NCI-H1092 (cell line): ENCODE measurements around the gene PTPN3.
"Not testable (repeated sequence)": the region's sequence is repeated elsewhere in the genome, so short reads cannot be mapped to it uniquely, and the experiment has no call there.

Experiments
- DNase-seq: peaks from one replicate; lab custom pipeline; 2025; lab: John Stamatoyannopoulos, UW

Gene PTPN3

DNA sequence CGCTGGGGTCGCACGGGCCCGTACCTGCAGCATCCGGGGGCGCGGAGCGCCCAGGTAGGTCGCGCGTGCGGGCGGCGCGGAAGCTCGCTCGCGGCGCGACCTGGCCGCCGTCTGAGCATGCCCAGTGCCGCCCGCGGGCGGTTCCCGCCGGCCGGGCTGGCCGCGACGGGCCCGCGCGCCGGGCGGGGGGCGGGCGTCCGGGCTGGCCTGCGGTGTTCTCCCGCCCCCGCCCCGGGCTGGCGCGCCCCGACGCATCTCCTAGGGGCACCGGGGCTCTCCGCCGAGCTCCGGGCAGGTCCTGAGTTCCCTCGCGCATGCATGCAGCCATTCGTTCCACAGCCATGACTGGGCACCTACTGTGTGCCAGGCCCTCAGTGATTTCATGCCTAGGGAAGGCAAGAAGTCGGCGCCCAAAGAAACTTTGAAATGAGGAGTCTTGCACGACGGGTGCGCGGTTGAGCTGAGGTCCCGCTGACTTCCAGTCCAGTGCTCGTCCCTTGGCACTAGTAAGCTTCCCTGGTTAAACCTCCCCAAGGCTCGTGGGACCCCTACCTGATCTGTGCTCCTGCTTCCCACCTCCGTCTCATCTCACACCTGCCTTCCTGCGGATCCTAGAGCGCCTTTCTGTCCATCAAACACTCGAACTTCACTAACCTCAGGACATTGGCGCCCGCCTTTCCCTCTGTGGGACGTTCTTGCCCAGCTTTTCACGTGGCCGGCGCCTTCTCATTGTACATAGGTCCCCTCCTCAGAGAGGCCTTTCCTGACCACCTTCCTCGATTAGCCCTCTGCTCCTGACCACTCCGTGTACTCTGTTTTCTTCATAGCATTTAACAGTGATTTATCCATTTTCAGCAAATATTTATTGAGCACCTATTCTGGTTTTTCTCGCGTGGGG is at the start of gene PTPN3:
PTPN3 (minus strand) TSS at position 113 of the 898 bp plus-strand sequence. CDS start 34,873 bp downstream, outside the sequence.
- no peak for DNase-seq

- DNase-seq = not testable (repeated sequence)
These were observed 46.8 kb upstream of the PTPN3 start for GRCh38 chr9:109544954-109545353.

DNA sequence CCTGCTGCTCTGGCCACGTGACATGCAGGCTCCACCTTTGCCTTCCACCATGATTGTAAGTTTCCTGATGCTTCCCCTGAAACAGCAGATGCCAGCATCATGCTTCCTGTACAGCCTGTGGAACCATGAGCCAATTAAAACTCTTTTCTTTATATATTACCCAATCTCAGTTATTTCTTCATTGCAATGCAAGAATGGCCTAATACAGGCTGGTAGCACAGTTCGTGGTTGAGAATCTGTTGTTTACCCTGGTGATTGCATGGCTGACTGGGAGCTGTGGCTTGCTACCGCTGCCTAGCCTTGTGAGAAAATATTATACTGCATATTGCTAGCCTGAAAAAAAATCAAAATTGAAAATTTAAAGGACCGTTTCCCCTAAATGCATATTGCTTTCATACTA is 44.8 kb upstream of the PTPN3 start:
- no peak for DNase-seq

DNA sequence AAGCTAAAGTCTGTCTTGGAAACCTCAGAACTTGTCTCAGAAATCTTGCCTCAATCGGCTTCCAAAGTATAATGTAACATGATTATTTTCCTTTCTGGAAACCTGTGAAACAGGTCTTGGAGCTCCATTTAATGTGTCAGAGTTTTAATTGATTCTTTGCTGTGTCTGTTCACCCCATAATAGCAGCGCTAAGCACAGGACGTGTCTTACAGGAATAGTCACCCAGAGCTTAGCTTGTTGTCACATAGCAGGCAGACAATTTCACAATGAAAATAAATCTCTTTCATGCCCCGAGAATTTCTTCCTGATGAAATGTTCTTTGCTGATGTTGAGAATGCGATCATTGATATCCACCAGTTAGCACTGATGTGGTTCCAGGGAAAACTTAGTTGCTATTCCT is 40.2 kb upstream of the PTPN3 start:
- DNase-seq = no peak

GRCh38 chr9:109537288-109537687 is 39.2 kb upstream of the PTPN3 start:
- no peak for DNase-seq

GRCh38 chr9:109536859-109537258 is 38.8 kb upstream of the PTPN3 start:
- DNase-seq = no peak

GRCh38 chr9:109535365-109535764 is 37.3 kb upstream of the PTPN3 start:
- DNase-seq = no peak

GRCh38 chr9:109534151-109534550 is 36.0 kb upstream of the PTPN3 start:
- DNase-seq = no peak

DNA sequence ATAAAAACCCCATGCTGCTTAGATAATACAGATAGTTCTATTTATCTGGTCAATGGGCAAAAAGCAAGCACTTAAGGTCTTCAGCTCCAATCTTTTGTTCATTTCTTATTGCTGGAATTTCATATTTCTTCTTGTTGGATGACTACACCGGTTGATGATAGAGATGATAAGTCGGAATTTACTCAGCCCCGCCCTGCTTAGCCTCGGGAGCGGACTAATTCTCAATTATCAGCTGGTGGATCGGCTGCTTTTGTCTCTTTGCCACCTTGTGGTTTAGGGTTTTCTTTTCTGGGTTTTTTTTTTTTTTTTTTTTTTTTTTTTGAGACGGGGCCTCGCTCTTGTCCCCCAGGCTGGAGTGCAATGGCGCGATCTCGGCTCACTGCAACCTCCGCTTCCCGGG is 34.5 kb upstream of the PTPN3 start:
- not testable (repeated sequence) for DNase-seq

DNA sequence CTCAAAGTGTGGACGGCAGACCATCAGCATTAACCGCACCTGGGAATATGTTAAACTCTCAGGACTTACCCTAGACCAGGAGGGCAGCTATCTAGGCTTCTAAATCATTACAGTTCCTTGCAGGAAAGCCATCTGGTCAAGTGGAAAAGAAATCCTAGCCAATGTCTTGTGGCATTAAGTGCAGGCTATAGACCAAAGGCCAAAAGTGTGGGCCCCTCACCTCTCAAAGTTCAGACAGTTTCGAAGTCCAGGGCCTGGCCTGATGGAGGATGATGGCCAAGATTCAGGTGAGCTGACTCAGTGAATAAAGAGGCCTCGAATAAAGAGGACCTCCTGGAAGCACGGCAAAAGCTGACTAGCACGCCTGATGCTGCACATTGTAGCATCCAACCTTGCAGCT is 24.0 kb upstream of the PTPN3 start:
- no peak for DNase-seq

GRCh38 chr9:109520475-109521132 is 22.5 kb upstream of the PTPN3 start:
- DNase-seq = peak; percentile 78

DNA sequence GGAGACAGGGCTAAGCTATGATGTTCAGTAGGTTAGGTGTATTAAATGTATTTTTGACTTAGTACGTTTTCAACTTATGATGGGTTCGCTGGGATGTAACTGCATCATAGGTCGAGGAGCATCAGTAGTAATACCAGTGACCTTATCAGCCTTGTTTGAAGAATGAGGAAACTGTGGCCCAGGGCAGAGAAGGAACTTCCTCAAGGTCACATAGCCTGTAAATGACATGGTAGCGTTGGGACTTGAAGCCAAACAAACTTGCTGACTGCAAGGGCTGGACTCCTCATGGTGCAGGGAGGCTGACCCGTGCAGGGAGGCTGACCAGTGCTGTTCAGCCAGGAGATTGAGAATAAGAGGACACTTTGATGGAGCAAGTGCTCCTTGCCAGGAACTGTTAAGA is 21.3 kb upstream of the PTPN3 start:
- DNase-seq = no peak

DNA sequence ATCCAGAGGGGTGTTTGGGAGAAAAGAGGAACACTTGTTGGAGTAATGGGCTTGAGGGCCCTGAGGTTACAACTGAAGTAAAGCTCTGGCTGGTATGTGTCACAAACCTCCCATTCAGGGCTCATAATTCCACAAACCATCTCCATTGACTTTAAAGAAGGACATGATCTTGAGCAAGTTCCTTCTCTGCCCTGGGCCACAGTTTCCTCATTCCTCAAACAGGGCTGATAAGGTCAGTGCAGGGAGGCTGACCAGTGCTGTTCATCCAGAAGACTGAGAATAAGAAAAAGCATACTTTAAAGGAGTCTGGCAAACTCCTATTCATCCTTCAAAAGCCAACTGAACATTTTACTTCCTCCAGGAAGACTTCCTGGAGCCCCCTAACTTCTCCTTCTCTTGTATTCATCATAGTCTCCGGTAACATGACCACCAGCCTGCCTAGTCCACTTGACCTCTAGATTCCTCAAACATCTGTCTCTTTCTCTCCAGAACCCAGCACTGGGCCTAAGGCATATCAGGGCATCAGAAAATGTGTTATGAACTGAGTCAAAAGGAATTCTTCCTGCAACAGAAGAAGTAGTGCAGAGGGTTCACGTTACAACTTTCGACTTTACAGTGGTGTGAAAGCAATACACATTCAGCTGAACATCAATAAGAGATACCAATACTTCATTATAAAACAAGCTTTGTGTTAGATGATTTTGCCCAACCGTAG is 20.7 kb upstream of the PTPN3 start:
- no peak for DNase-seq

DNA sequence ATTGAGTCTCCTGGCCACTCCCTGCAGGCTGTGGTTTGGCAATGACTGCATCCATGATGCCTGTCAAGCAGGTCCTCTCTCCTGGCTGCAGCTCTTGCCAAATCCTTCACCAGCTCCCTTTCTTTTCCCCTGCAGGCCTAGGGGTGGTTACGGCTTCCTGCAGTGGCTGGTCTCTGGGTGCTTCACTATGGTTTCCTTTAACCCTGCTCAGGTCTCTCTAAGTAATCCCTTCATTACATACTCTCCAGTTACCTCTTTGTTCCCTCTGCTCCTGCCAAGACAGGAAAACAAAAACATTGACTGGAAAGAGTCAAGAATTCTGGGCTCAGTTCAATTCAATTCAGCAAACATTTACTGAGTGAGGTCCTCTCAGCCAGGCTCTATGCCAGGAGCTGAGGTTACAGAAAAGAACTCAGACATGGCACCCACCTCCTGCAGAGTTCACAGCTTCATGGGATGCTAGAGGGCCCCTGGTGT is 19.8 kb upstream of the PTPN3 start:
- DNase-seq = peak; percentile 22

DNA sequence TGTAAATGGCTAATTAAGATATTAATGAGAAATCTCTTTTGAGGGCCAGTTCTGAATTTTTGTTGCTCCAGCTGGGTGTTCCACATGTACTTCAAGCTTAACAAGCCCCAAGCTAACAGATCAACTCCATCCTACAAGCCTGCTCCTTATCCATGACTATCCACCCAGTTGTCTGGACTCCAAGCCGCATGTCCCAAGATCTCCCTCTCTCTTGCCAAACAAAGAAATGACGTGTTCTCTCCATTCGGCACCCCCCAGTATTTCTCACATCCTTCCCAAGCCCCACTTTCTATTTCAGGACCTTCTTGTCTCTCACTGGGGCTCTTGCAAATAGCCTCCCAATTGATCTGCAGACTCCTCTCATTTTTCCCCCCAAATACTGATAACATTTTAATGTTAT is 15.8 kb upstream of the PTPN3 start:
- no peak for DNase-seq

DNA sequence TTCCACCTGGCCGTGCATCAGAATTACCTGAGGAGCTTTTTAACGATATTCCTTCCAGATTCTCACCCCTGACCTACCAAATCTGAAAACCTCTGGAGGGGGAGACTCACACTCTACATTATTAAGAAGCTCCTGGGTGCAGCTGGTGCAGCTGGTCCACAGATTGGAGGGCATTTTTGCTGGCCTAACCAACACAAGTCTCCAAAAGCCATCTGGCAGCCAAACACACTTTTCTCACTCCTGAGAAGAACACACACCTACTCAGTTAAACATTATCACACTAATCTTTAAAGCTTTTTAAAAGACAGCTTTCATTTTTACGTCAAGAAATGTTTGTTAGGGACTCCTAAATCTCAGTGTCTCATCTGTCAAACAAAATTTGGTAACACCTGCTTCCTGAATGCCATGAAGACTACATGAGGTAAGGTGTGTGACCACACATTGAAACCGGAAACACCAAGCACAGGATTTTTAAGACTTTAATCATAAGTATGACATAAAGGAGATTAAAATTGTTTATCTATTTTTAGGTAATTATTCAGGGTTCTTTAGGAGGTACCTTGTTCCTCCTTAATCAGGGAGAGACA is 14.2 kb upstream of the PTPN3 start:
- DNase-seq = no peak

- no peak for DNase-seq
These were observed 12.4 kb upstream of the PTPN3 start for GRCh38 chr9:109510506-109510905.

DNA sequence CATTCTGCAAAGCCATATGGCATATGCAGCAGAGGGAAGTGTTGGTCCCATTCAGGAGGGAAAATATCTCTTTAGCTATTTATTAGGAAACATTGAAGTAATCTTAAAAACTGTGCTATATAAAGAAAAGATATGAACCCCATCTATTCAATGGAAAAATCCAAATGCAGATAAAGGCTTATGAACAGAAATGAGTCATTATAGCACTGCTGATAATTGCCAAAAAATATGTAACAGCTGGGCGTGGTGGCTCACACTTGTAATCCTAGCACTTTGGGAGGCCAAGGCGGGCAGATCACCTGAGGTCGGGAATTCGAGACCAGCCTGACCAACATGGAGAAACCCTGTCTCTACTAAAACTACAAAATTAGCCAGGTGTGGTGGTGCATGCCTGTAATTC is 11.9 kb upstream of the PTPN3 start:
- DNase-seq = not testable (repeated sequence)

- DNase-seq = no peak
These were observed 11.5 kb upstream of the PTPN3 start for GRCh38 chr9:109509611-109510010.

DNA sequence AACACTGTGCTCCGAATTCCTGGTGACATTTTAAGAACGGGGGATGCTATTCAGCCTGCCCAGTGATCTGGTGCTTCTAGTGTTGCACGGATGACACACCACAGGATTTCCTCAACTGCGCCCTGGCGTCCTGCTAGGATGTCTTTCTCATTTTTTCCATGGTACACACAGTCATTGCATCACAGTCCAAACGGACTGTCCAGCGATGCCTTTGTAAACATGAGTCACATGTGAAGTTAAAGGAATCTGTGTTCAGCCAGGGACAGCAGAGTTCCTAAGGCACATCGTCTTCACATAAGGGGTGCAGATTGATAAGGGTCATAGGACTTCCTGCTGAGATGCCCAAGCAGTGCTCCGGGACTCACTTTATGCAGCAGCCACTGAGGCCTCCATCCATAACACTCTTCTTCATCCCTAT is 9.3 kb upstream of the PTPN3 start:
- no peak for DNase-seq

- no peak for DNase-seq
These were observed 8.1 kb upstream of the PTPN3 start for GRCh38 chr9:109506097-109506712.

- DNase-seq = no peak
These were observed 6.6 kb upstream of the PTPN3 start for GRCh38 chr9:109504689-109505088.
